Muscle layer of duodenum (tissue), 2 donors: Measurements from ENCODE around the gene TMEM38B.

ENCODE experiments used
- H3K27ac ChIP-seq: one replicate; pipeline ENCODE4 v1.7.0; 2013; ENCODE audit warnings: mild to moderate bottlenecking, low read length
- H3K27me3 ChIP-seq: one replicate; pipeline ENCODE4 v1.7.0; 2013; ENCODE audit warnings: low read depth, mild to moderate bottlenecking, control low read depth, low read length
- H3K36me3 ChIP-seq, 2 donors: one replicate each; pipeline ENCODE4 v1.7.0; 2013; ENCODE audit warnings: low read length in 2 of 2, control low read depth in 1 of 2, mild to moderate bottlenecking in 1 of 2; ENCODE audit not compliant: insufficient read depth in 2 of 2, control insufficient read depth in 1 of 2
- H3K4me1 ChIP-seq, 2 donors: one replicate each; pipeline ENCODE4 v1.7.0; 2013; ENCODE audit warnings: low read length in 2 of 2, mild to moderate bottlenecking in 2 of 2, control low read depth in 1 of 2, moderate library complexity in 1 of 2; ENCODE audit not compliant: insufficient read depth in 2 of 2, control insufficient read depth in 1 of 2
- H3K4me3 ChIP-seq, 2 donors: one replicate each; pipeline ENCODE4 v1.7.0; 2013; ENCODE audit warnings: low read length in 2 of 2, low read depth in 1 of 2, mild to moderate bottlenecking in 1 of 2
- H3K9me3 ChIP-seq, 2 donors: one replicate each; pipeline ENCODE4 v1.7.0; 2013; ENCODE audit warnings: low read length in 2 of 2, control low read depth in 1 of 2, mild to moderate bottlenecking in 1 of 2; ENCODE audit not compliant: control insufficient read depth in 1 of 2
- donor health status: healthy.

Gene TMEM38B

GRCh38 chr9:105816202-105816744 is 121.9 kb downstream of the TMEM38B start:
- Histone ChIP-seq H3K27ac (no peak overlapping the region), H3K27me3 (no peaks in the 10 kb centered on the region), H3K4me1 (no peaks in the 10 kb centered on the region), H3K9me3 (peaks cover 0 to 14% of the 10 kb centered on the region in 2 donors), H3K36me3 (no peaks in the 10 kb centered on the region), H3K4me3 (no peak overlapping the region)

- H3K9me3 ChIP-seq = peaks cover 0 to 14% of the 10 kb centered on the region in 2 donors
- H3K4me3 ChIP-seq = no peak overlapping the region
- no peaks in the 10 kb centered on the region for H3K27me3 ChIP-seq
- H3K36me3 ChIP-seq = no peaks in the 10 kb centered on the region
- H3K27ac ChIP-seq = no peak overlapping the region
- H3K4me1 ChIP-seq = no peaks in the 10 kb centered on the region
These were observed 122.6 kb downstream of the TMEM38B start for GRCh38 chr9:105816981-105817380.

GRCh38 chr9:105818903-105819302 is 124.6 kb downstream of the TMEM38B start:
- Histone ChIP-seq H3K9me3 (peaks cover 0 to 22% of the 10 kb centered on the region in 2 donors), H3K27ac (no peak overlapping the region), H3K27me3 (no peaks in the 10 kb centered on the region), H3K4me1 (no peaks in the 10 kb centered on the region), H3K4me3 (no peak overlapping the region), H3K36me3 (no peaks in the 10 kb centered on the region)

GRCh38 chr9:105822814-105823213 is 128.5 kb downstream of the TMEM38B start:
- no peak overlapping the region for H3K27ac ChIP-seq
- H3K9me3 ChIP-seq = peaks cover 0 to 22% of the 10 kb centered on the region in 2 donors
- no peak overlapping the region for H3K4me3 ChIP-seq
- H3K4me1 ChIP-seq = no peaks in the 10 kb centered on the region
- no peaks in the 10 kb centered on the region for H3K36me3 ChIP-seq
- H3K27me3 ChIP-seq = no peaks in the 10 kb centered on the region
